ENCODE data around the gene ALK.

Gene ALK

DNA sequence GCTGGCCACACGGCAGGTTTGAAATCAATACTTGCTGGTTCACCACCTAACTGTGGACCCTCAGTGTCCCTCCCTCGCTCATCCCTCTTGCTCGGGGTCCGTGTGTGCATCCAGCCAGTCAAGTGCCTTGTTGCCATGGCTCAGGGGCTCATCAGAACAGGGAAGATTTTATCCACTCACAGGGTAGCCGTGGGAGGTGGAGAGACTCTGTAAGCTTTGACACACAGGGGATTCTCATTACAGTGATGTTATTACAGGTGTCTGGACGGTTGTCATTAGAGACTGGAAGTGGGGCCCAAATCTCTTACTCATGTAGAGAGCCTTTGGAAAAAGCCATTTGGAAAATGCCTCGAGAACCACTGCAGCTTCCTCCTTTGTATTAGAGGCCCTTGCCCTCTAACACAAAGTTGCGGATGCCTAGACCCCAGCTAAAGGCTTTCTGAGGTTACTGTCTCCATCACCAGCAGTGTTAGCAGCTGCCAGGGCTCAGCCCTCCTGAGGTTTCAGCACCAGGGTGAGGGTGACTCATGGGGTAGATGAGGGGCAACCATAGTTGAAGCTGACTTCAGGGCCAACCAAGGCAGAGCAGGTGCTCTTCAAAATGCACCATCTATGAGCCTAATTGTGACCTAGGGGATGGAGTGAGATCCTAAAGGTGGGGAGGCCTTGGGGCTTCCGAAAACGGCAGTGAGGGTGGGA, 610.6 kb downstream of the ALK start:
- TF ChIP-seq TEAD4 (IDR thresholded peaks at IDR 0.05): no peak
- TF ChIP-seq NFIC (IDR thresholded peaks at IDR 0.05): no peak
- no peak for TF ChIP-seq YY1 (IDR thresholded peaks at IDR 0.05; ENCODE audit: low read depth)
- no peak for TF ChIP-seq MAX (IDR thresholded peaks at IDR 0.05)
- TF ChIP-seq FOXM1 (IDR thresholded peaks at IDR 0.05; ENCODE audit: borderline replicate concordance, low read depth): no peak
- TF ChIP-seq CEBPB (IDR thresholded peaks at IDR 0.05): no peak
- TF ChIP-seq, protein P1, sequence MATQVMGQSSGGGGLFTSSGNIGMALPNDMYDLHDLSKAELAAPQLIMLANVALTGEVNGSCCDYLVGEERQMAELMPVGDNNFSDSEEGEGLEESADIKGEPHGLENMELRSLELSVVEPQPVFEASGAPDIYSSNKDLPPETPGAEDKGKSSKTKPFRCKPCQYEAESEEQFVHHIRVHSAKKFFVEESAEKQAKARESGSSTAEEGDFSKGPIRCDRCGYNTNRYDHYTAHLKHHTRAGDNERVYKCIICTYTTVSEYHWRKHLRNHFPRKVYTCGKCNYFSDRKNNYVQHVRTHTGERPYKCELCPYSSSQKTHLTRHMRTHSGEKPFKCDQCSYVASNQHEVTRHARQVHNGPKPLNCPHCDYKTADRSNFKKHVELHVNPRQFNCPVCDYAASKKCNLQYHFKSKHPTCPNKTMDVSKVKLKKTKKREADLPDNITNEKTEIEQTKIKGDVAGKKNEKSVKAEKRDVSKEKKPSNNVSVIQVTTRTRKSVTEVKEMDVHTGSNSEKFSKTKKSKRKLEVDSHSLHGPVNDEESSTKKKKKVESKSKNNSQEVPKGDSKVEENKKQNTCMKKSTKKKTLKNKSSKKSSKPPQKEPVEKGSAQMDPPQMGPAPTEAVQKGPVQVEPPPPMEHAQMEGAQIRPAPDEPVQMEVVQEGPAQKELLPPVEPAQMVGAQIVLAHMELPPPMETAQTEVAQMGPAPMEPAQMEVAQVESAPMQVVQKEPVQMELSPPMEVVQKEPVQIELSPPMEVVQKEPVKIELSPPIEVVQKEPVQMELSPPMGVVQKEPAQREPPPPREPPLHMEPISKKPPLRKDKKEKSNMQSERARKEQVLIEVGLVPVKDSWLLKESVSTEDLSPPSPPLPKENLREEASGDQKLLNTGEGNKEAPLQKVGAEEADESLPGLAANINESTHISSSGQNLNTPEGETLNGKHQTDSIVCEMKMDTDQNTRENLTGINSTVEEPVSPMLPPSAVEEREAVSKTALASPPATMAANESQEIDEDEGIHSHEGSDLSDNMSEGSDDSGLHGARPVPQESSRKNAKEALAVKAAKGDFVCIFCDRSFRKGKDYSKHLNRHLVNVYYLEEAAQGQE (IDR thresholded peaks at IDR 0.05; ENCODE audit: low read depth): no peak
- TF ChIP-seq, protein P2, sequence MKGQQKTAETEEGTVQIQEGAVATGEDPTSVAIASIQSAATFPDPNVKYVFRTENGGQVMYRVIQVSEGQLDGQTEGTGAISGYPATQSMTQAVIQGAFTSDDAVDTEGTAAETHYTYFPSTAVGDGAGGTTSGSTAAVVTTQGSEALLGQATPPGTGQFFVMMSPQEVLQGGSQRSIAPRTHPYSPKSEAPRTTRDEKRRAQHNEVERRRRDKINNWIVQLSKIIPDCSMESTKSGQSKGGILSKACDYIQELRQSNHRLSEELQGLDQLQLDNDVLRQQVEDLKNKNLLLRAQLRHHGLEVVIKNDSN (IDR thresholded peaks at IDR 0.05): no peak
- no peak for TF ChIP-seq EP300 (IDR thresholded peaks at IDR 0.05; ENCODE audit: borderline replicate concordance)
- TF ChIP-seq RAD21 (IDR thresholded peaks at IDR 0.05; ENCODE audit: low read depth): no peak
- no peak for TF ChIP-seq ZBTB7A (IDR thresholded peaks at IDR 0.05; ENCODE audit: low read depth)
- TF ChIP-seq TCF12 (IDR thresholded peaks at IDR 0.05; ENCODE audit: low read depth): no peak
- no peak for TF ChIP-seq CREB1 (IDR thresholded peaks at IDR 0.05; ENCODE audit: low read depth)
- TF ChIP-seq TAF1 (IDR thresholded peaks at IDR 0.05; ENCODE audit: low read depth): no peak
- TF ChIP-seq EGR1 (IDR thresholded peaks at IDR 0.05): no peak

GRCh38 chr2:29309090-29310029, 612.0 kb downstream of the ALK start:
- peak; percentile 55 for TF ChIP-seq RAD21 (IDR thresholded peaks at IDR 0.05; ENCODE audit: low read depth)
- TF ChIP-seq FOXM1 (IDR thresholded peaks at IDR 0.05; ENCODE audit: borderline replicate concordance, low read depth): no peak
- TF ChIP-seq EGR1 (IDR thresholded peaks at IDR 0.05): no peak
- TF ChIP-seq CREB1 (IDR thresholded peaks at IDR 0.05; ENCODE audit: low read depth): no peak
- TF ChIP-seq MAX (IDR thresholded peaks at IDR 0.05): no peak
- TF ChIP-seq ZBTB7A (IDR thresholded peaks at IDR 0.05; ENCODE audit: low read depth): no peak
- TF ChIP-seq TAF1 (IDR thresholded peaks at IDR 0.05; ENCODE audit: low read depth): no peak

- no peak for TF ChIP-seq RAD21 (IDR thresholded peaks at IDR 0.05; ENCODE audit: low read depth)
- TF ChIP-seq YY1 (IDR thresholded peaks at IDR 0.05; ENCODE audit: low read depth): no peak
- TF ChIP-seq TEAD4 (IDR thresholded peaks at IDR 0.05): no peak
- TF ChIP-seq, protein P2 (IDR thresholded peaks at IDR 0.05): no peak
These were observed 613.0 kb downstream of the ALK start for GRCh38 chr2:29308366-29308765.

DNA sequence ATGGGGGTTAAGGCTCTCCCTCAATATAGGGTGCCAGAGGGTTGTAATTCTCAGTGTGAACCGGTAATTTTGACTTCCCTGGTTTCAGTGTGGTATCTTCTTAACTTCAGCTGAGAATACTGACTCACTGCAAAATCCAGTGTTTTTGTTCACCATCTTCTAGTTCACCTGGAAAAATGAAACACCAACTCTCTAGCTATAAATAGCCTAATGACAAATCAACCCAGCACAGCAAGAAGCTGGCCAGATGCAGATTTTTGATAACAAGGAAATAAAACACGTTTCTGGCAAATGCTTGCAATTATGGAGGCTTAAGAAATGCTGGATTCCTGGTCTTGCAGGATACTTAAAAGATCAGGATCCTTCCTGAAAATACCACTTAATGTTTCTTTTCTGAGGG, 613.9 kb downstream of the ALK start:
- no peak for TF ChIP-seq NFIC (IDR thresholded peaks at IDR 0.05)

DNA sequence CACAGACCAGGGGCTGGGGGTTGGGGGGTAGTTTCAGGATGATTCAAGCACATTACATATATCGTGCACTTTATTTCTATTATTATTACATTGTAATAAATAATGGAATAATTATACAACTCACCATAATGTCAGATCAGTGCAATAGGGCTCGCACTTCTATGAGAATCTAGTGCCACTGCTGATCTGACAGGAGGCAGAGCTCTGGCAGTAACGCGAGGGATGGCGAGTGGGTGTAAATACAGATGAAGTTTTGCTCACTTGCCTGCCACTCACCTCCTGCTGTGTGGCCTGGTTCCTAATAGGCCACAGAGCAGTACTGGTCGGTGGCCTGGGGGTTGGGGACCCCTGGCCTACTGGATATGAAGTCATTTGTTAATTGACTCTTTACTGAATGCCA, 615.6 kb downstream of the ALK start:
- TF ChIP-seq YY1 (IDR thresholded peaks at IDR 0.05; ENCODE audit: low read depth): no peak

DNA sequence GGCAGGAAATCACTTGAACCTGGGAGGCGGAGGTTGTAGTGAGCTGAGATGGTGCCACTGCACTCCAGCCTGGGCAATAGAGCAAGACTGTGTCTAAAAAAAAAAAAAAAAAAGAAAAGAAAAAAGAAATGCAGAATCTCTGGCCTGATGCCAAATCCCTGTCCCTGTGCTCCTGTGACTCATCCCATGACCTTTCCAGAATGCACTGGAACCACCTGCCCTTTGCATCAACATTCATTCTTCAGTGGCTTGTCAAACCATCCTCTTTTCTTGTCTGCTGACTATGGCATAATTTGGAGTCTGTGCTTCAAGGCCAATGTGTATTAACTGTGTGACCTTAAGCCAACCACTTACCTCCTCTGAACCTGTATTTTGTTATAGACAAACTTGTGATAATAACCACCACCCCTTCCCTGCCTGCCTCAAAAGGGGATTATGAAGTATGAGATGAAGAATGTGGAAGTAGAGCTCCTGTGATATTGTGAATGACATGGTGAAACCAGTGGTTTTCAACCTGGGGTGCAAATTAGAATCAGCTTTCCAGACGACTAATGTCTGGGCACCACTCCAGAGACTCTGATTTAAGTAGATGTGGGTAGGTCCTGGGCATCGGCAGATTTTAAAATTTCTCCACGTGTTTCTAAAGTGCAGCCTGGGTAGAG, 616.9 kb downstream of the ALK start:
- TF ChIP-seq TAF1 (IDR thresholded peaks at IDR 0.05; ENCODE audit: low read depth) (no peak), TCF12 (IDR thresholded peaks at IDR 0.05; ENCODE audit: low read depth) (no peak), NFIC (IDR thresholded peaks at IDR 0.05) (peak; percentile 61)

DNA sequence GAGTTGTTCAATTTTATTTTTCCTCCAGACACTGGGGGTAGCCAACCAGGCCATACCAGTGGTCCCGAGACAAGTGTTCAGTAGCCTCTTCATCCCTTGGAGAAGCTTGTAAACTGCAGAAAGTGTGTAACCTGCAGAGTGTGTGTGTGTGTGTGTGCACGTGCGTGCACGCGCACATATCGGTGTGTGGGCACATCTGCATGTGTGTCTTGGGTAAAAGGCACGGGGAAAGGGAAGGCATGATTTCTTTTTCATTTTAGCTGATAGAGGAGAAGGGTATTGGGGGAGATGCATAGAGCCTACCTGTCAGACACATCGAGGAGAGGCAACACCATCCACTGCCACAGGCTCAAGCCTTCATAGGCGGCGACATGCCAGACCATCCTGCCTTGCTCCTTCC, 624.8 kb downstream of the ALK start:
- TF ChIP-seq CREB1 (IDR thresholded peaks at IDR 0.05; ENCODE audit: low read depth): no peak
- no peak for TF ChIP-seq RAD21 (IDR thresholded peaks at IDR 0.05; ENCODE audit: low read depth)
- TF ChIP-seq, protein P2 (IDR thresholded peaks at IDR 0.05): no peak
- TF ChIP-seq MAX (IDR thresholded peaks at IDR 0.05): no peak
- TF ChIP-seq NFIC (IDR thresholded peaks at IDR 0.05): no peak
- no peak for TF ChIP-seq TEAD4 (IDR thresholded peaks at IDR 0.05)
- TF ChIP-seq TAF1 (IDR thresholded peaks at IDR 0.05; ENCODE audit: low read depth): no peak
- no peak for TF ChIP-seq YY1 (IDR thresholded peaks at IDR 0.05; ENCODE audit: low read depth)
- TF ChIP-seq, protein P1 (IDR thresholded peaks at IDR 0.05; ENCODE audit: low read depth): no peak
- no peak for TF ChIP-seq FOXM1 (IDR thresholded peaks at IDR 0.05; ENCODE audit: borderline replicate concordance, low read depth)
- no peak for TF ChIP-seq TCF12 (IDR thresholded peaks at IDR 0.05; ENCODE audit: low read depth)
- TF ChIP-seq CEBPB (IDR thresholded peaks at IDR 0.05): no peak
- no peak for TF ChIP-seq ZBTB7A (IDR thresholded peaks at IDR 0.05; ENCODE audit: low read depth)
- TF ChIP-seq EGR1 (IDR thresholded peaks at IDR 0.05): no peak

All from Ishikawa (cell line).